Endodermal cell (in vitro differentiated cells): ENCODE data around the gene IGFBPL1. TPM values are rescaled to one million over a fixed set of nuclear protein-coding genes. Genes with fewer than 3 reads are reported as not detected.

Experiments
- DNase-seq: peaks from one replicate; pipeline ENCODE4 v3.0.0-alpha.2; 2017
- H3K27ac ChIP-seq: 2 replicates; pipeline ENCODE4 v1.5.1; 2013; ENCODE audit warnings: mild to moderate bottlenecking, low read depth, low read length, moderate library complexity
- H3K27me3 ChIP-seq: 2 replicates; pipeline ENCODE4 v1.6.1; 2013; ENCODE audit warnings: mild to moderate bottlenecking, low read length, moderate library complexity; ENCODE audit not compliant: insufficient read depth, control insufficient read depth, poor library complexity, severe bottlenecking
- H3K36me3 ChIP-seq: 2 replicates; pipeline ENCODE4 v1.7.0; 2013; ENCODE audit warnings: mild to moderate bottlenecking, low read length, moderate library complexity; ENCODE audit not compliant: control insufficient read depth, insufficient read depth
- H3K4me1 ChIP-seq: one replicate; pipeline ENCODE4 v1.7.0; 2013; ENCODE audit warnings: low read length; ENCODE audit not compliant: control insufficient read depth, insufficient read depth
- H3K4me3 ChIP-seq: 2 replicates; pipeline ENCODE4 v1.5.1; 2013; ENCODE audit warnings: mild to moderate bottlenecking, low read length, moderate library complexity
- H3K9ac ChIP-seq: 2 replicates; pipeline ENCODE4 v1.6.1; 2013; ENCODE audit warnings: mild to moderate bottlenecking, low read length, moderate library complexity; ENCODE audit not compliant: poor library complexity, severe bottlenecking; ENCODE audit errors: extremely low read depth
- H3K9me3 ChIP-seq: 2 replicates; pipeline ENCODE4 v1.6.1; 2013; ENCODE audit warnings: mild to moderate bottlenecking, low read length, moderate library complexity; ENCODE audit not compliant: control insufficient read depth
- H3K27ac Mint-ChIP-seq: 2 replicates; pipeline ENCODE4 v1.8.0; 2020; ENCODE audit warnings: mixed read lengths
- H3K27me3 Mint-ChIP-seq: 2 replicates; pipeline ENCODE4 v1.8.0; 2021; ENCODE audit warnings: mild to moderate bottlenecking, mixed read lengths; ENCODE audit not compliant: insufficient read depth
- H3K36me3 Mint-ChIP-seq: 2 replicates; pipeline ENCODE4 v1.8.0; 2020; ENCODE audit warnings: low read depth, mixed read lengths
- H3K4me1 Mint-ChIP-seq: 2 replicates; pipeline ENCODE4 v1.8.0; 2020; ENCODE audit warnings: mixed read lengths
- H3K4me3 Mint-ChIP-seq: 2 replicates; pipeline ENCODE4 v1.8.0; 2020; ENCODE audit warnings: mild to moderate bottlenecking, moderate library complexity, mixed read lengths
- H3K9me3 Mint-ChIP-seq: 2 replicates; pipeline ENCODE4 v1.8.0; 2020; ENCODE audit warnings: mild to moderate bottlenecking, mixed read lengths
- CTCF ChIP-seq: fragments of 200-600 bp; sonication (generic); conservative IDR thresholded peaks from 2 replicates; pipeline ENCODE4 v1.5.0; 2021; ENCODE audit warnings: antibody characterized with exemption, mild to moderate bottlenecking
- WGBS, 2 experiments: methylation state at CpG; one replicate each; pipeline versions ENCODE4 v1.1.5 to v1.1.7; 2013; ENCODE audit warnings: missing lambda C conversion rate in 2 of 2, mixed read lengths in 1 of 2; ENCODE audit not compliant: insufficient coverage in 1 of 2, insufficient read length in 1 of 2; 5-methylcytosine and 5-hydroxymethylcytosine counted together
- total RNA-seq, 2 donors: library from RNA; stranded (reverse); fragmentation: NEBNext Ultra II Directional in 1 of 2; extraction: Animal tissue kit (Norgen Biotek cat#: 25700) in 1 of 2; gene quantifications; 2 replicates in 1 of 2; 3 replicates in 1 of 2; pipeline ENCODE4 v1.2.1, GENCODE V29; 2021

Gene IGFBPL1
- total RNA-seq, 2 donors from 2014 or later: 40.5 to 90.3 TPM

GRCh38 chr9:38453835-38454234 lies 29.6 kb upstream of the IGFBPL1 start:
- Mint-ChIP-seq H3K27ac (no peak overlapping the region), H3K9me3 (peaks cover 9% of the 10 kb centered on the region), H3K4me1 (no peaks in the 10 kb centered on the region), H3K4me3 (no peak overlapping the region), H3K36me3 (no peaks in the 10 kb centered on the region), H3K27me3 (peaks cover 5% of the 10 kb centered on the region)
- Histone ChIP-seq H3K4me3 (no peak overlapping the region), H3K4me1 (no peaks in the 10 kb centered on the region), H3K9me3 (peaks cover 14% of the 10 kb centered on the region), H3K9ac (no peak overlapping the region), H3K27ac (no peak overlapping the region), H3K27me3 (no peaks in the 10 kb centered on the region), H3K36me3 (no peaks in the 10 kb centered on the region)
- WGBS, 2 experiments: 89 to 92% methylated on average over 2 to 3 of the region's 3 CpGs
- TF ChIP-seq CTCF: no peak
- no peak for DNase-seq

- no peak for TF ChIP-seq CTCF
- Mint-ChIP-seq H3K4me3 (no peak overlapping the region), H3K27me3 (no peaks in the 10 kb centered on the region), H3K4me1 (no peaks in the 10 kb centered on the region), H3K36me3 (no peaks in the 10 kb centered on the region), H3K9me3 (peaks cover 9% of the 10 kb centered on the region), H3K27ac (no peak overlapping the region)
- Histone ChIP-seq H3K9ac (no peak overlapping the region), H3K4me1 (no peaks in the 10 kb centered on the region), H3K27ac (no peak overlapping the region), H3K9me3 (peaks cover 14% of the 10 kb centered on the region), H3K27me3 (no peaks in the 10 kb centered on the region), H3K4me3 (no peak overlapping the region), H3K36me3 (no peaks in the 10 kb centered on the region)
- no peak for DNase-seq
These were observed 26.9 kb upstream of the IGFBPL1 start for GRCh38 chr9:38451162-38451561.

DNA sequence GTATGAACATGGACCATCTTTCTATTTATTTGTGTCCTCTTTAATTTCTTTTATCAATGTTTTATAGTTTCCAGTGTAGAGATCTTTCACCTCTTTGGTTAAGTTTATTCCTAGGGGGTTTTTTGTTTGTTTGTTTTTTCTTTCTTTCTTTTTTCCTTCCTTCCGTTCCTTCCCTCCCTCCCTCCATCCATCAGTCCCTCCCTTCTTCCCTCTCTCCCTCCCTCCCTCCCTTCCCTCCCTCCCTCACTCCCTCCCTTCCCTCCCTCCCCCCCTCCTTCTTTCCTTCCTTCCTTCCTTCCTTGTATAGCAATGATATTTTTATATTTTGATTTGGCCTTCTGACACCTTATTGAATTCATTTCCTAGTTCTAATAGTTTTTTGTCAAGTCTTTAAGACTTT lies 23.4 kb upstream of the IGFBPL1 start:
- Mint-ChIP-seq H3K4me1 (peaks cover 8% of the 10 kb centered on the region), H3K36me3 (no peaks in the 10 kb centered on the region), H3K9me3 (peaks cover 9% of the 10 kb centered on the region), H3K4me3 (no peak overlapping the region), H3K27me3 (no peaks in the 10 kb centered on the region), H3K27ac (no peak overlapping the region)
- WGBS, 2 experiments: no CpG with 5 or more reads among the region's 1 CpG
- Histone ChIP-seq H3K36me3 (no peaks in the 10 kb centered on the region), H3K27me3 (no peaks in the 10 kb centered on the region), H3K9ac (no peak overlapping the region), H3K9me3 (peaks cover 14% of the 10 kb centered on the region), H3K27ac (no peak overlapping the region), H3K4me3 (no peak overlapping the region), H3K4me1 (no peaks in the 10 kb centered on the region)
- DNase-seq: no peak
- TF ChIP-seq CTCF: no peak
